GM12878 (cell line): ENCODE results near the gene ZDHHC7. TPM values are rescaled to one million over a fixed set of nuclear protein-coding genes. Genes with fewer than 3 reads are reported as not detected.

Experiments used
- ATAC-seq: fragments of 200-7000 bp; cut with Tn5 transposase; 3 replicates; pipeline ENCODE4 v1.9.1; 2020; ENCODE audit warnings: mild to moderate bottlenecking, moderate library complexity
- BruUV-seq: library from RNA; stranded (reverse); fragments of 400-500 nt; replicated peaks from 2 replicates; lab custom pipeline; 2021; lab: Mats Ljungman, UMichigan
- CTCF ChIA-PET: fragments of 300-600 bp; sonication (Branson Sonifier 250); formaldehyde crosslinking; extraction: SDS; loops from one replicate; lab custom pipeline; 2021; ENCODE audit warnings: inconsistent platforms; lab: Yijun Ruan, JAX
- POLR2A ChIA-PET: fragments of 350-600 bp; formaldehyde crosslinking; extraction: SDS; loops from one replicate; lab custom pipeline; 2021; ENCODE audit warnings: inconsistent platforms; lab: Charles Lee
- RAD21 ChIA-PET: fragments of 300-600 bp; sonication (Branson Sonifier 250); formaldehyde crosslinking; loops from one replicate; lab custom pipeline; 2023; ENCODE audit warnings: antibody characterized with exemption; ENCODE audit not compliant: unreplicated experiment; lab: Charles Lee
- SMC1A ChIA-PET: fragments of 300-600 bp; sonication (Branson Sonifier 250); formaldehyde crosslinking; loops from one replicate; lab custom pipeline; 2023; ENCODE audit not compliant: unreplicated experiment, uncharacterized antibody; lab: Charles Lee
- DNase-seq: peaks from one replicate; pipeline ENCODE4 v3.0.0-alpha.2; 2011; ENCODE audit warnings: low read depth, low spot score
- FAIRE-seq: peaks from 3 replicates; lab custom pipeline; 2011; peaks lifted over from hg19 to GRCh38; lab: Jason Lieb, UNC
- H2AFZ ChIP-seq: 2 replicates; pipeline ENCODE4 v1.6.0; 2011; ENCODE audit warnings: low read depth, low read length, control low read depth; ENCODE audit not compliant: control insufficient read depth
- H3K27ac ChIP-seq: 2 replicates; pipeline ENCODE4 v1.5.1; 2011; ENCODE audit warnings: control low read depth; ENCODE audit not compliant: control insufficient read depth, insufficient read depth
- H3K27me3 ChIP-seq, 2 experiments: replicated peaks in 1 of 2; 2 replicates each; pipeline versions ENCODE4 v1.6.0 to v1.6.1; 2011; ENCODE audit warnings: low read length in 1 of 2; ENCODE audit not compliant: control insufficient read depth in 2 of 2, insufficient read depth in 2 of 2
- H3K36me3 ChIP-seq, 2 experiments: 2 replicates each; pipeline ENCODE4 v1.5.1; 2011; ENCODE audit warnings: low read length in 1 of 2; ENCODE audit not compliant: control insufficient read depth in 2 of 2, insufficient read depth in 2 of 2
- H3K4me1 ChIP-seq: 2 replicates; pipeline ENCODE4 v1.6.1; 2011; ENCODE audit warnings: mild to moderate bottlenecking, low read length, moderate library complexity, mixed read lengths; ENCODE audit not compliant: control insufficient read depth, insufficient read depth
- H3K4me2 ChIP-seq: 2 replicates; pipeline ENCODE4 v1.6.0; 2011; ENCODE audit warnings: control low read depth; ENCODE audit not compliant: control insufficient read depth, insufficient read depth
- H3K4me3 ChIP-seq: fragments of 200-600 bp; sonication (generic); 2 replicates; pipeline ENCODE4 v1.5.1; 2016
- H3K79me2 ChIP-seq: 2 replicates; pipeline ENCODE4 v1.6.0; 2011; ENCODE audit warnings: low read length; ENCODE audit not compliant: control insufficient read depth, insufficient read depth
- H3K9ac ChIP-seq: 2 replicates; pipeline ENCODE4 v1.8.0; 2011; ENCODE audit warnings: low read length, control low read depth, mixed read lengths; ENCODE audit not compliant: control insufficient read depth, insufficient read depth
- H3K9me3 ChIP-seq: replicated peaks from 3 replicates; pipeline ENCODE4 v1.5.1; 2011; ENCODE audit warnings: mild to moderate bottlenecking, low read length; ENCODE audit not compliant: control insufficient read depth, insufficient read depth
- H4K20me1 ChIP-seq: 2 replicates; pipeline ENCODE4 v1.6.0; 2011; ENCODE audit not compliant: control insufficient read depth, insufficient read depth
- CBFB ChIP-seq: IDR thresholded peaks from 2 replicates; pipeline ENCODE4 v1.6.1; 2016; ENCODE audit warnings: antibody characterized with exemption, low read depth
- E2F8 ChIP-seq: fragments of 450-650 bp; IDR thresholded peaks from 2 replicates; pipeline ENCODE4 v1.6.1; 2018; ENCODE audit warnings: mild to moderate bottlenecking, low read depth, moderate library complexity; ENCODE audit not compliant: partially characterized antibody
- E4F1 ChIP-seq: fragments of 450-650 bp; IDR thresholded peaks from 2 replicates; pipeline ENCODE4 v1.6.1; 2018; ENCODE audit warnings: borderline replicate concordance, mild to moderate bottlenecking; ENCODE audit not compliant: partially characterized antibody
- IKZF1 ChIP-seq: fragments of 450-650 bp; conservative IDR thresholded peaks from 2 replicates; pipeline ENCODE4 v1.6.1; 2017; ENCODE audit warnings: antibody characterized with exemption, mild to moderate bottlenecking
- PKNOX1 ChIP-seq: fragments of 450-650 bp; IDR thresholded peaks from 2 replicates; pipeline ENCODE4 v1.6.1; 2016; ENCODE audit warnings: mild to moderate bottlenecking
- RELA ChIP-seq: fragments of 450-650 bp; IDR thresholded peaks from 2 replicates; pipeline ENCODE4 v1.8.0; 2014; ENCODE audit warnings: borderline replicate concordance; ENCODE audit not compliant: partially characterized antibody
- WGBS: methylation state at CpG from one replicate; pipeline ENCODE4 v1.1.6; 2016; ENCODE audit warnings: low lambda C conversion rate; ENCODE audit not compliant: insufficient replicate concordance, insufficient coverage; ENCODE audit errors: missing lambda C conversion rate; 5-methylcytosine and 5-hydroxymethylcytosine counted together
- in situ Hi-C: fragments of 300-500 bp; cut with MboI; formaldehyde crosslinking; loops from 9 replicates; pipeline ENCODE4 v1.14.3; 2018; ENCODE audit warnings: mixed read lengths
- intact Hi-C: fragments of 100-400 bp; cut with micrococcal nuclease; formaldehyde crosslinking; loops from one replicate; pipeline ENCODE4 v1.14.2; 2022; ENCODE audit not compliant: unreplicated experiment
- polyA plus RNA-seq, 11 experiments: library from polyadenylated mRNA; depleted of rRNA in 4 of 11; unstranded in 6 of 11; stranded (reverse) in 5 of 11; fragments of >200 nt; fragmentation: Nextera tagmentation in 4 of 11; fragmentation: Illumina TruSeq in 1 of 11; extraction: Ambion mirVana in 4 of 11; extraction: Trizol in 1 of 11; gene quantifications; 1 replicate in 1 of 11; 2 replicates in 10 of 11; pipeline versions ENCODE4 v1.2.1 to v1.2.3, GENCODE V29; 2011 to 2016; ENCODE audit warnings: inconsistent platforms in 2 of 11, missing spikeins in 2 of 11, low read depth in 1 of 11
- total RNA-seq, 4 experiments: library from RNA; depleted of rRNA in 3 of 4; stranded (reverse); fragments of >200 nt in 3 of 4; fragmentation: Illumina TruSeq in 1 of 4; extraction: Trizol in 1 of 4; gene quantifications; 2 replicates each; pipeline versions ENCODE4 v1.2.1 to v1.2.3, GENCODE V29; 2013 to 2021

ZDHHC7 gene
- total and polyA plus RNA-seq, 10 of the 15 experiments (the other 5 are each of a cell fraction or from before 2014, with no cell fraction given), result 0.87 to 26.0 (median 20.0) TPM

- no peak for TF ChIP-seq E2F8
- no peak for TF ChIP-seq E4F1
- no peak for TF ChIP-seq CBFB
- TF ChIP-seq RELA, result no peak
- TF ChIP-seq, all 136 proteins: peak for 0
These were observed 64.3 kb downstream of the ZDHHC7 start (continued) for GRCh38 chr16:84947022-84947421.

- ChIA-PET CTCF (no interaction called here), POLR2A (no interaction called here), RAD21 (no interaction called here), SMC1A (interaction anchor here (1.4 kb wide), 1 partner anchor 18 kb away, joined by 4 read pairs; no protein-coding TSS in a partner anchor)
- DNase-seq (no peak), ATAC-seq (no peak), FAIRE-seq (no peak)
- H3K9me3 ChIP-seq, result no peaks in the 10 kb centered on the region; the same call in 2 of the 3 replicates
- in situ Hi-C loops, result no loop called here
- intact Hi-C loops, result no loop called here
- H3K27me3 ChIP-seq, result no peaks in the 10 kb centered on the region; a peak in 1 of 4 replicates
- TF ChIP-seq IKZF1 (no peak), PKNOX1 (no peak)
- H4K20me1 ChIP-seq, result no peaks in the 10 kb centered on the region
- no peak overlapping the region for H3K4me2 ChIP-seq
- 4% methylated on average over 4 of the region's 4 CpGs for WGBS
- no peaks in the 10 kb centered on the region for H3K4me1 ChIP-seq
- no peak overlapping the region for H3K27ac ChIP-seq
- no peak overlapping the region for H3K4me3 ChIP-seq
- no peak overlapping the region for H2AFZ ChIP-seq
- no peak overlapping the region for H3K9ac ChIP-seq
- no peaks in the 10 kb centered on the region for H3K79me2 ChIP-seq
- no peaks in the 10 kb centered on the region for H3K36me3 ChIP-seq
- BruUV-seq, result no TSS peak
These were observed 67.7 kb downstream of the ZDHHC7 start for GRCh38 chr16:84943620-84944019.
